A549 (cell line): ENCODE measurements around the gene SLIT1. TPM values are rescaled to one million over a fixed set of nuclear protein-coding genes. Genes with fewer than 3 reads are reported as not detected.

ENCODE experiments used
- ATAC-seq, 2 experiments: fragments of 200-7000 bp in 1 of 2; fragments of >200 bp in 1 of 2; cut with Nextera tagmentation in 1 of 2; cut with Tn5 transposase in 1 of 2; 3 replicates each; pipeline versions ENCODE4 v1.8.0 to v1.9.1; 2018 to 2020; ENCODE audit warnings: mild to moderate bottlenecking in 1 of 2, moderate library complexity in 1 of 2
- CTCF ChIA-PET: fragments of 300-600 bp; sonication (Branson Sonifier 250); formaldehyde crosslinking; extraction: SDS; loops from one replicate; lab custom pipeline; 2021; ENCODE audit warnings: antibody characterized with exemption, inconsistent platforms; lab: Yijun Ruan, JAX
- POLR2A ChIA-PET: fragments of 350-600 bp; formaldehyde crosslinking; extraction: SDS; loops from one replicate; lab custom pipeline; 2021; ENCODE audit warnings: antibody characterized with exemption, inconsistent platforms; lab: Yijun Ruan, JAX
- DNase-seq, 2 experiments: peaks; one replicate each; pipeline versions ENCODE4 v3.0.0 to v3.0.0-alpha.2; 2011 to 2016; ENCODE audit warnings: low read depth in 1 of 2, low spot score in 1 of 2
- FAIRE-seq: peaks from 2 replicates; lab custom pipeline; 2011; peaks lifted over from hg19 to GRCh38; lab: Jason Lieb, UNC
- H3K27ac ChIP-seq, 2 experiments: fragments of >200 bp; sonication (Bioruptor Twin); formaldehyde crosslinking; 3 replicates each; pipeline ENCODE4 v1.5.1; 2016 to 2017
- H3K4me1 ChIP-seq: fragments of >200 bp; sonication (Bioruptor Twin); formaldehyde crosslinking; 3 replicates; pipeline ENCODE4 v1.6.1; 2016
- H3K4me2 ChIP-seq: fragments of >200 bp; sonication (Bioruptor Twin); formaldehyde crosslinking; 3 replicates; pipeline ENCODE4 v1.6.1; 2016
- H3K4me3 ChIP-seq: fragments of >200 bp; sonication (Bioruptor Twin); formaldehyde crosslinking; 3 replicates; pipeline ENCODE4 v1.5.1; 2016
- H3K9me3 ChIP-seq: fragments of >200 bp; sonication (Bioruptor Twin); formaldehyde crosslinking; 3 replicates; pipeline ENCODE4 v1.6.1; 2016
- BHLHE40 ChIP-seq: IDR thresholded peaks from 2 replicates; pipeline ENCODE4 v1.6.1; 2012; ENCODE audit warnings: low read depth, low read length, inconsistent platforms
- CBX2 ChIP-seq: fragments of 200-600 bp; sonication (generic); IDR thresholded peaks from 2 replicates; pipeline ENCODE4 v1.6.1; 2016; ENCODE audit warnings: low read depth, mild to moderate bottlenecking, borderline replicate concordance
- CBX8 ChIP-seq: fragments of 200-600 bp; sonication (generic); IDR thresholded peaks from 2 replicates; pipeline ENCODE4 v1.6.1; 2016
- CEBPB ChIP-seq, 2 experiments: fragments of >200 bp in 1 of 2; sonication (Bioruptor Twin) in 1 of 2; formaldehyde crosslinking in 1 of 2; IDR thresholded peaks; 2 replicates each; pipeline ENCODE4 v1.6.1; 2012 to 2016
- CTCF ChIP-seq: fragments of >200 bp; sonication (Bioruptor Twin); formaldehyde crosslinking; IDR thresholded peaks from 3 replicates; pipeline ENCODE4 v1.5.1; 2016
- EHF ChIP-seq: fragments of 250-450 bp; sonication (Bioruptor Pico); IDR thresholded peaks from 2 replicates; pipeline ENCODE4 v1.5.0; 2020; ENCODE audit warnings: mild to moderate bottlenecking
- EHMT2 ChIP-seq: fragments of 200-600 bp; sonication (generic); IDR thresholded peaks from 2 replicates; pipeline ENCODE4 v1.6.1; 2016; ENCODE audit warnings: antibody characterized with exemption, low read depth, mild to moderate bottlenecking, moderate library complexity
- EP300 ChIP-seq, 2 experiments: fragments of >200 bp; sonication (Bioruptor Twin); formaldehyde crosslinking; IDR thresholded peaks; 2 replicates in 1 of 2; 3 replicates in 1 of 2; pipeline ENCODE4 v1.6.1; 2016 to 2017
- ESRRA ChIP-seq: fragments of 150-350 bp; IDR thresholded peaks from 2 replicates; pipeline ENCODE4 v1.6.1; 2014; ENCODE audit warnings: mild to moderate bottlenecking, low read length, borderline replicate concordance
- FOSB ChIP-seq: fragments of 250-450 bp; sonication (Bioruptor Pico); IDR thresholded peaks from 2 replicates; pipeline ENCODE4 v1.5.0; 2020; ENCODE audit warnings: mild to moderate bottlenecking, moderate library complexity
- HOXA7 ChIP-seq: fragments of 250-450 bp; sonication (Bioruptor Pico); IDR thresholded peaks from 2 replicates; pipeline ENCODE4 v1.5.0; 2020; ENCODE audit warnings: mild to moderate bottlenecking, moderate library complexity
- HOXB13 ChIP-seq: fragments of 250-450 bp; sonication (Bioruptor Pico); IDR thresholded peaks from 2 replicates; pipeline ENCODE4 v1.5.0; 2020; ENCODE audit warnings: low read depth, mild to moderate bottlenecking, moderate library complexity
- JUN ChIP-seq, 2 experiments: fragments of >200 bp; sonication (Bioruptor Twin); formaldehyde crosslinking; IDR thresholded peaks; 2 replicates in 1 of 2; 3 replicates in 1 of 2; pipeline ENCODE4 v1.6.1; 2016 to 2017
- KDM5A ChIP-seq: fragments of 200-600 bp; sonication (generic); IDR thresholded peaks from 2 replicates; pipeline ENCODE4 v1.6.1; 2016; ENCODE audit warnings: antibody characterized with exemption, mild to moderate bottlenecking
- NR3C1 ChIP-seq: fragments of >200 bp; sonication (Bioruptor Twin); formaldehyde crosslinking; IDR thresholded peaks from 3 replicates; pipeline ENCODE4 v1.6.1; 2017
- PHF8 ChIP-seq: fragments of 200-600 bp; sonication (generic); IDR thresholded peaks from 2 replicates; pipeline ENCODE4 v1.6.1; 2016; ENCODE audit warnings: low read depth, mild to moderate bottlenecking, antibody characterized with exemption, moderate library complexity, borderline replicate concordance
- RARB ChIP-seq: fragments of 250-450 bp; sonication (Bioruptor Pico); IDR thresholded peaks from 2 replicates; pipeline ENCODE4 v1.8.0; 2021; ENCODE audit warnings: mild to moderate bottlenecking, moderate library complexity
- RFX5 ChIP-seq: fragments of 450-650 bp; IDR thresholded peaks from 2 replicates; pipeline ENCODE4 v1.7.1; 2014; ENCODE audit warnings: antibody characterized with exemption, mild to moderate bottlenecking, moderate library complexity
- RNF2 ChIP-seq: fragments of 200-600 bp; sonication (generic); IDR thresholded peaks from 2 replicates; pipeline ENCODE4 v1.6.1; 2016; ENCODE audit warnings: low read depth, mild to moderate bottlenecking, antibody characterized with exemption, moderate library complexity, borderline replicate concordance
- SREBF2 ChIP-seq: fragments of 450-650 bp; IDR thresholded peaks from 2 replicates; pipeline ENCODE4 v1.6.1; 2014; ENCODE audit warnings: mild to moderate bottlenecking, moderate library complexity
- TP53 ChIP-seq: fragments of 250-450 bp; sonication (Bioruptor Pico); IDR thresholded peaks from 2 replicates; pipeline ENCODE4 v1.5.0; 2021; ENCODE audit warnings: mild to moderate bottlenecking, moderate library complexity
- ZC3H11A ChIP-seq: fragments of 450-650 bp; IDR thresholded peaks from 2 replicates; pipeline ENCODE4 v1.6.1; 2014; ENCODE audit warnings: antibody characterized with exemption, mild to moderate bottlenecking
- ZNF302 ChIP-seq: fragments of 250-450 bp; sonication (Bioruptor Pico); IDR thresholded peaks from 2 replicates; pipeline ENCODE4 v1.9.0; 2021; ENCODE audit warnings: inconsistent platforms, mild to moderate bottlenecking, moderate library complexity
- WGBS: methylation state at CpG from one replicate; pipeline ENCODE4 v1.1.6; 2017; ENCODE audit errors: missing lambda C conversion rate; 5-methylcytosine and 5-hydroxymethylcytosine counted together
- polyA plus RNA-seq, 4 experiments: library from polyadenylated mRNA; depleted of rRNA in 3 of 4; stranded (reverse); fragments of >200 nt; fragmentation: RNase III in 1 of 4; extraction: RNeasy Plus Mini Kit Qiagen cat#74134 plus additional on column Dnase treatment in 1 of 4; gene quantifications; 2 replicates in 3 of 4; 3 replicates in 1 of 4; pipeline ENCODE4 v1.2.3, GENCODE V29; 2011 to 2017
- TF ChIP-seq, protein P1 (sequence below): IDR thresholded peaks from 2 replicates; pipeline ENCODE4 v1.6.1; 2012
- TF ChIP-seq, protein P2 (sequence below): IDR thresholded peaks from 2 replicates; pipeline ENCODE4 v1.6.1; 2012
- TF ChIP-seq, protein P3 (sequence below): fragments of 450-650 bp; IDR thresholded peaks from 2 replicates; pipeline ENCODE4 v1.6.1; 2014; ENCODE audit warnings: antibody characterized with exemption
- TF ChIP-seq, protein P4 (sequence below): fragments of >200 bp; sonication (Bioruptor Twin); formaldehyde crosslinking; IDR thresholded peaks from 3 replicates; pipeline ENCODE4 v1.6.1; 2016

The SLIT1 gene
- polyA plus RNA-seq, 2 of the 4 experiments (the other 2 are of a cell fraction): 0.05 to 0.09 TPM

GRCh38 chr10:97109547-97109946 lies 76.2 kb downstream of the SLIT1 start:
- Histone ChIP-seq H3K9me3 (no peaks in the 10 kb centered on the region), H3K27ac (no peak overlapping the region), H3K4me1 (no peaks in the 10 kb centered on the region), H3K4me3 (no peak overlapping the region), H3K4me2 (no peak overlapping the region)
- TF ChIP-seq EHF (no peak), CBX2 (no peak), RFX5 (no peak), EHMT2 (no peak), CEBPB (IDR thresholded peaks at IDR 0.05) (no peak), HOXA7 (CRISPR knock-in tag) (no peak), BHLHE40 (no peak), ZC3H11A (no peak), ESRRA (no peak), TP53 (CRISPR knock-in tag) (no peak), CTCF (no peak), KDM5A (no peak), ZNF302 (CRISPR knock-in tag) (no peak), FOSB (CRISPR knock-in tag) (no peak), RNF2 (no peak), CBX8 (no peak), RARB (CRISPR knock-in tag) (no peak), PHF8 (no peak)
- TF ChIP-seq, protein P1, sequence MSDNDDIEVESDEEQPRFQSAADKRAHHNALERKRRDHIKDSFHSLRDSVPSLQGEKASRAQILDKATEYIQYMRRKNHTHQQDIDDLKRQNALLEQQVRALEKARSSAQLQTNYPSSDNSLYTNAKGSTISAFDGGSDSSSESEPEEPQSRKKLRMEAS: no peak
- TF ChIP-seq, protein P2, sequence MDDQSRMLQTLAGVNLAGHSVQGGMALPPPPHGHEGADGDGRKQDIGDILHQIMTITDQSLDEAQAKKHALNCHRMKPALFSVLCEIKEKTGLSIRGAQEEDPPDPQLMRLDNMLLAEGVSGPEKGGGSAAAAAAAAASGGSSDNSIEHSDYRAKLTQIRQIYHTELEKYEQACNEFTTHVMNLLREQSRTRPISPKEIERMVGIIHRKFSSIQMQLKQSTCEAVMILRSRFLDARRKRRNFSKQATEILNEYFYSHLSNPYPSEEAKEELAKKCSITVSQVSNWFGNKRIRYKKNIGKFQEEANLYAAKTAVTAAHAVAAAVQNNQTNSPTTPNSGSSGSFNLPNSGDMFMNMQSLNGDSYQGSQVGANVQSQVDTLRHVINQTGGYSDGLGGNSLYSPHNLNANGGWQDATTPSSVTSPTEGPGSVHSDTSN: no peak
- ATAC-seq (no peak), DNase-seq (no peak), FAIRE-seq (no peak)
- WGBS: 28% methylated on average over 6 of the region's 6 CpGs
- POLR2A ChIA-PET: no interaction called here
- CTCF ChIA-PET: interaction anchor here (1.1 to 6.5 kb wide), 2 partner anchors 28 to 37 kb away, joined by 3 to 51 read pairs; no protein-coding TSS in a partner anchor

- no peak overlapping the region for H3K27ac ChIP-seq
- DNase-seq (no peak), ATAC-seq (no peak), FAIRE-seq (no peak)
- ChIA-PET CTCF (interaction anchor here (1.0 to 6.5 kb wide), 6 partner anchors 10 to 103 kb away, joined by 3 to 51 read pairs (median 6); no protein-coding TSS in a partner anchor), POLR2A (no interaction called here)
- H3K9me3 ChIP-seq: no peaks in the 10 kb centered on the region
- WGBS: 25% methylated on average over 4 of the region's 5 CpGs
- no peak overlapping the region for H3K4me2 ChIP-seq
- H3K4me1 ChIP-seq: no peaks in the 10 kb centered on the region
- H3K4me3 ChIP-seq: no peak overlapping the region
- no peak for TF ChIP-seq ZNF302 (CRISPR knock-in tag)
- TF ChIP-seq, protein P3, sequence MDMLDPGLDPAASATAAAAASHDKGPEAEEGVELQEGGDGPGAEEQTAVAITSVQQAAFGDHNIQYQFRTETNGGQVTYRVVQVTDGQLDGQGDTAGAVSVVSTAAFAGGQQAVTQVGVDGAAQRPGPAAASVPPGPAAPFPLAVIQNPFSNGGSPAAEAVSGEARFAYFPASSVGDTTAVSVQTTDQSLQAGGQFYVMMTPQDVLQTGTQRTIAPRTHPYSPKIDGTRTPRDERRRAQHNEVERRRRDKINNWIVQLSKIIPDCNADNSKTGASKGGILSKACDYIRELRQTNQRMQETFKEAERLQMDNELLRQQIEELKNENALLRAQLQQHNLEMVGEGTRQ: no peak
- TF ChIP-seq HOXB13: no peak
Measured at GRCh38 chr10:97107551-97107950, 78.2 kb downstream of the SLIT1 start.

- Histone ChIP-seq H3K4me3 (no peak overlapping the region), H3K27ac (no peak overlapping the region), H3K4me2 (no peak overlapping the region), H3K9me3 (no peaks in the 10 kb centered on the region), H3K4me1 (no peaks in the 10 kb centered on the region)
- 37% methylated on average over 6 of the region's 6 CpGs for WGBS
- DNase-seq (no peak), FAIRE-seq (no peak), ATAC-seq (no peak)
- POLR2A ChIA-PET: no interaction called here
- TF ChIP-seq TP53 (CRISPR knock-in tag) (no peak), HOXA7 (CRISPR knock-in tag) (no peak), ESRRA (no peak), EP300 (IDR thresholded peaks at IDR 0.05) (no peak), JUN (IDR thresholded peaks at IDR 0.05) (no peak), NR3C1 (no peak), SREBF2 (no peak)
- TF ChIP-seq, protein P4, sequence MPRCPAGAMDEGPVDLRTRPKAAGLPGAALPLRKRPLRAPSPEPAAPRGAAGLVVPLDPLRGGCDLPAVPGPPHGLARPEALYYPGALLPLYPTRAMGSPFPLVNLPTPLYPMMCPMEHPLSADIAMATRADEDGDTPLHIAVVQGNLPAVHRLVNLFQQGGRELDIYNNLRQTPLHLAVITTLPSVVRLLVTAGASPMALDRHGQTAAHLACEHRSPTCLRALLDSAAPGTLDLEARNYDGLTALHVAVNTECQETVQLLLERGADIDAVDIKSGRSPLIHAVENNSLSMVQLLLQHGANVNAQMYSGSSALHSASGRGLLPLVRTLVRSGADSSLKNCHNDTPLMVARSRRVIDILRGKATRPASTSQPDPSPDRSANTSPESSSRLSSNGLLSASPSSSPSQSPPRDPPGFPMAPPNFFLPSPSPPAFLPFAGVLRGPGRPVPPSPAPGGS: no peak
- CTCF ChIA-PET: interaction anchor here (0.6 to 6.5 kb wide), 7 partner anchors 8 to 731 kb away, joined by 3 to 51 read pairs (median 3); no protein-coding TSS in a partner anchor
Measured at GRCh38 chr10:97106207-97106606, 79.6 kb downstream of the SLIT1 start.
